GM06990 (cell line): ENCODE data around the gene BAD.
A peak's percentile ranks its signal among the peaks of the same experiment; 100 is the strongest.

Experiments used
- DNase-seq: peaks from one replicate; pipeline ENCODE4 v3.0.0-alpha.2; 2011; ENCODE audit not compliant: insufficient read length; ENCODE audit errors: extremely low read depth
- H3K27me3 ChIP-seq: replicated peaks from 2 replicates; pipeline ENCODE4 v1.6.0; 2011; ENCODE audit warnings: low read length; ENCODE audit not compliant: control insufficient read depth, insufficient read depth
- H3K36me3 ChIP-seq: 2 replicates; pipeline ENCODE4 v1.5.1; 2011; ENCODE audit warnings: low read length; ENCODE audit not compliant: control insufficient read depth, insufficient read depth
- H3K4me3 ChIP-seq: replicated peaks from 2 replicates; pipeline ENCODE4 v1.5.1; 2011; ENCODE audit warnings: low read depth, mild to moderate bottlenecking, control low read depth, low read length
- CTCF ChIP-seq: IDR thresholded peaks from 2 replicates; pipeline ENCODE4 v1.5.1; 2011; ENCODE audit warnings: low read length, control low read depth, mild to moderate bottlenecking, inconsistent platforms; ENCODE audit not compliant: insufficient read depth, poor library complexity, severe bottlenecking

BAD gene

GRCh38 chr11:64284962-64285884 is 758 bp upstream of the BAD start, which contains the start of gene GPR137:
GPR137 (plus strand) TSS chr11:64285848; CDS start chr11:64286525, 677 bp downstream.
- no peaks in the 10 kb centered on the region for H3K27me3 ChIP-seq
- DNase-seq: peak; percentile 90
- no peak for TF ChIP-seq CTCF
- H3K4me3 ChIP-seq: peak within 1 kb of the TSS; percentile 64
- H3K36me3 ChIP-seq: peaks cover 2% of the 10 kb centered on the region; the same call in 1 of the 2 replicates

- Histone ChIP-seq H3K4me3 (no peak overlapping the region), H3K36me3 (peaks cover 8% of the 10 kb centered on the region), H3K27me3 (no peaks in the 10 kb centered on the region)
- TF ChIP-seq CTCF: no peak
- no peak for DNase-seq
These were observed 1.4 kb downstream of the BAD start for GRCh38 chr11:64283092-64283491.

GRCh38 chr11:64281957-64282770 is 2.3 kb downstream of the BAD start:
- no peak for DNase-seq
- TF ChIP-seq CTCF: no peak
- Histone ChIP-seq H3K36me3 (peaks cover 10% of the 10 kb centered on the region), H3K27me3 (no peaks in the 10 kb centered on the region), H3K4me3 (no peak overlapping the region)

- no peaks in the 10 kb centered on the region for H3K27me3 ChIP-seq
- H3K4me3 ChIP-seq: no peak overlapping the region
- no peak for TF ChIP-seq CTCF
- peak; percentile 0 for DNase-seq
- peaks cover 14% of the 10 kb centered on the region for H3K36me3 ChIP-seq
These were observed 5.8 kb downstream of the BAD start for GRCh38 chr11:64278576-64279190.

- peak; percentile 2 for DNase-seq
- TF ChIP-seq CTCF: no peak
- Histone ChIP-seq H3K4me3 (no peak overlapping the region), H3K27me3 (no peaks in the 10 kb centered on the region), H3K36me3 (peaks cover 12% of the 10 kb centered on the region)
These were observed 7.6 kb downstream of the BAD start for GRCh38 chr11:64276653-64277431.
